BLaER1 treated with 17β-estradiol and CSF1 and Interleukin-3, amounts not matched to agents 10 nM and 100 nM (cell line): ENCODE measurements around the gene INSR.

ENCODE experiments used
- H3K27ac ChIP-seq, 11 experiments: shearing (Covaris generic); formaldehyde crosslinking; 2 replicates each; pipeline ENCODE4 v1.8.1; 2022
- H3K27me3 ChIP-seq, 11 experiments: shearing (Covaris generic); formaldehyde crosslinking; 2 replicates each; pipeline ENCODE4 v1.8.1; 2022
- H3K36me3 ChIP-seq, 11 experiments: shearing (Covaris generic); formaldehyde crosslinking; 2 replicates each; pipeline ENCODE4 v1.8.1; 2022
- H3K4me1 ChIP-seq, 10 experiments: shearing (Covaris generic); formaldehyde crosslinking; 2 replicates each; pipeline ENCODE4 v1.8.1; 2022
- H3K4me2 ChIP-seq, 11 experiments: shearing (Covaris generic); formaldehyde crosslinking; 2 replicates each; pipeline ENCODE4 v1.8.1; 2022
- H3K4me3 ChIP-seq, 10 experiments: shearing (Covaris generic); formaldehyde crosslinking; 2 replicates each; pipeline ENCODE4 v1.8.1; 2022
- H3K9ac ChIP-seq, 11 experiments: shearing (Covaris generic); formaldehyde crosslinking; 2 replicates each; pipeline ENCODE4 v1.8.1; 2022
- H3K9me3 ChIP-seq, 11 experiments: shearing (Covaris generic); formaldehyde crosslinking; replicated peaks in 1 of 11; 2 replicates each; pipeline ENCODE4 v1.8.1; 2022
- H4K20me1 ChIP-seq, 11 experiments: shearing (Covaris generic); formaldehyde crosslinking; 2 replicates each; pipeline ENCODE4 v1.8.1; 2022
- Cebpa-rat ChIP-seq, 11 experiments: shearing (Covaris generic); IDR thresholded peaks; 2 replicates each; pipeline ENCODE4 v1.8.1; 2022

INSR gene

DNA sequence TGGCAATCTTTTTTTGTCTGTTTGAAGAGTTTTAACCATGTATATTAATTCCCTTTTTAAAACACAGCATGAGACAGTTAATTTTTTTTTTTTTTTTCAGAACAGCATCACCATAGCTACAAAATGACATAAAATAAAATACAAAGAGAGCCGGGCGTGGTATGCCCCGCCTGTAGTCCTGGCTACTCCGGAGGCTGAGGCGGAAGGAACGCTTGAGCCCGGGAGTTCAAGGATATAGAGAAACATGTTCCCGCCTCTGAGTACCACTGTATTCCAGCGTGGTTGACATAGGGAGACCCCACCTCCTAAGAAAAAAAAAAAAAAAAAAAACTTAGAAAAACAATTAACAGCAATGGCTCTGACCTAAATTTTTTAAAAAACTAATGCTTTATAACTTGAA is 10.0 kb upstream of the INSR start:
- H3K4me3 ChIP-seq, result no peak overlapping the region
- H3K27ac ChIP-seq, result no peak overlapping the region
- no peak overlapping the region for H3K9ac ChIP-seq
- no peaks in the 10 kb centered on the region for H3K27me3 ChIP-seq
- no peaks in the 10 kb centered on the region for H3K36me3 ChIP-seq
- H3K9me3 ChIP-seq, result no peaks in the 10 kb centered on the region
- no peaks in the 10 kb centered on the region for H4K20me1 ChIP-seq
- TF ChIP-seq Cebpa-rat (IDR thresholded peaks at IDR 0.05), result no peak
- peaks cover 0 to 20% (median 0%) of the 10 kb centered on the region in 10 experiments; a peak in 8 of 20 replicates for H3K4me1 ChIP-seq
- H3K4me2 ChIP-seq, result no peak overlapping the region; a peak in 1 of 22 replicates

GRCh38 chr19:7303470-7303869 is 9.3 kb upstream of the INSR start:
- Histone ChIP-seq H3K36me3 (no peaks in the 10 kb centered on the region), H4K20me1 (no peaks in the 10 kb centered on the region), H3K4me2 (no peak overlapping the region; a peak in 1 of 22 replicates), H3K27ac (no peak overlapping the region), H3K4me1 (peaks cover 0 to 20% (median 0%) of the 10 kb centered on the region in 10 experiments; a peak in 9 of 20 replicates), H3K9me3 (no peaks in the 10 kb centered on the region), H3K27me3 (no peaks in the 10 kb centered on the region), H3K4me3 (no peak overlapping the region), H3K9ac (no peak overlapping the region)
- TF ChIP-seq Cebpa-rat (IDR thresholded peaks at IDR 0.05), result no peak

DNA sequence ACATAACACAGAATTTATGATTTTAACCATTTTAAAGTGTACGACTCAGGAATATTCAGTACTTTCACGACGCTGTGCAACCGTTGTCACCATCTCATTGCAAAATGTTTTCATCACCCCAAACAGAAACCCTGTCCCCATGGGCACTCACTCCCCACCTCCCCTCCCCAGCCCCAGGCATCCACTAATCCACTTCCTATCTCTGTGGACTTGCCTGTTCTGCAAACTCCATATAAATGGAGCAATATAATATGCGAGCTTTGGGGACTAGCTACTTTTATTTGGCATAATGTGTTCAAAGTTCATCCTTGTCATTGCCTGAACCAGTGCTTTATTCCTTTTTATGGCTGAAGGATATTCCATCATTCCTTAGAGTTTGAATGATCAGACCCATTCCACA is 7.3 kb upstream of the INSR start:
- no peaks in the 10 kb centered on the region for H3K9me3 ChIP-seq
- H3K27me3 ChIP-seq, result no peaks in the 10 kb centered on the region
- peaks cover 0 to 15% (median 2%) of the 10 kb centered on the region in 10 experiments; a peak in 9 of 20 replicates for H3K4me1 ChIP-seq
- no peaks in the 10 kb centered on the region for H3K36me3 ChIP-seq
- H3K9ac ChIP-seq, result no peak overlapping the region
- no peak overlapping the region for H3K4me3 ChIP-seq
- H4K20me1 ChIP-seq, result no peaks in the 10 kb centered on the region
- H3K4me2 ChIP-seq, result no peak overlapping the region
- no peak for TF ChIP-seq Cebpa-rat (IDR thresholded peaks at IDR 0.05)
- no peak overlapping the region for H3K27ac ChIP-seq

- Histone ChIP-seq H3K9me3 (no peaks in the 10 kb centered on the region), H3K36me3 (no peaks in the 10 kb centered on the region; a peak in 2 of 22 replicates), H4K20me1 (peaks cover 0 to 11% (median 2%) of the 10 kb centered on the region in 11 experiments; a peak in 7 of 22 replicates), H3K4me3 (no peak overlapping the region), H3K4me1 (peaks cover 9 to 22% (median 16%) of the 10 kb centered on the region in 10 experiments), H3K27ac (no peak overlapping the region), H3K4me2 (no peak overlapping the region), H3K9ac (no peak overlapping the region), H3K27me3 (no peaks in the 10 kb centered on the region)
- TF ChIP-seq Cebpa-rat (IDR thresholded peaks at IDR 0.05), result no peak
Measured at GRCh38 chr19:7297742-7298141, 3.5 kb upstream of the INSR start.

GRCh38 chr19:7295912-7296536 is 1.8 kb upstream of the INSR start:
- no peak for TF ChIP-seq Cebpa-rat (IDR thresholded peaks at IDR 0.05)

GRCh38 chr19:7294558-7295212 is 471 bp upstream of the INSR start:
- H3K4me3 ChIP-seq, result peak overlapping the region; percentile 90 to 100 (median 100)
- H4K20me1 ChIP-seq, result peaks cover 19 to 39% (median 29%) of the 10 kb centered on the region in 11 experiments; a peak in 20 of 22 replicates
- no peak for TF ChIP-seq Cebpa-rat (IDR thresholded peaks at IDR 0.05)
- peak overlapping the region; percentile 58 to 99 (median 98); a peak in 21 of 22 replicates for H3K27ac ChIP-seq
- H3K9ac ChIP-seq, result peak overlapping the region; percentile 79 to 100 (median 99)
- H3K4me2 ChIP-seq, result peak overlapping the region; percentile 72 to 95 (median 83)
- H3K9me3 ChIP-seq, result no peaks in the 10 kb centered on the region
- H3K36me3 ChIP-seq, result peaks cover 0 to 12% (median 0%) of the 10 kb centered on the region in 11 experiments; a peak in 5 of 22 replicates
- peaks cover 32 to 47% (median 43%) of the 10 kb centered on the region in 10 experiments for H3K4me1 ChIP-seq
- no peaks in the 10 kb centered on the region for H3K27me3 ChIP-seq

More at GRCh38 chr19:7295912-7296536, 1.8 kb upstream of the INSR start:
- H3K4me2 ChIP-seq, result peak overlapping the region in 9 of 11 experiments; percentile 72 to 95 (median 83); a peak in 16 of 22 replicates
- peaks cover 0 to 8% (median 0%) of the 10 kb centered on the region in 11 experiments; a peak in 4 of 22 replicates for H3K36me3 ChIP-seq
- peaks cover 19 to 34% (median 30%) of the 10 kb centered on the region in 10 experiments for H3K4me1 ChIP-seq
- H4K20me1 ChIP-seq, result peaks cover 7 to 25% (median 16%) of the 10 kb centered on the region in 11 experiments; a peak in 17 of 22 replicates
- H3K27me3 ChIP-seq, result no peaks in the 10 kb centered on the region
- H3K4me3 ChIP-seq, result no peak overlapping the region
- 0 out of 22 replicates have a peak overlapping the region, but pooled peaks of 1 of the 11 experiments have one; percentile 92 for H3K27ac ChIP-seq
- H3K9ac ChIP-seq, result no peak overlapping the region
- no peaks in the 10 kb centered on the region for H3K9me3 ChIP-seq

GRCh38 chr19:7292950-7293761 is 1.1 kb downstream of the INSR start:
- Histone ChIP-seq H4K20me1 (peaks cover 34 to 54% (median 44%) of the 10 kb centered on the region in 11 experiments; a peak in 21 of 22 replicates), H3K27me3 (no peaks in the 10 kb centered on the region), H3K27ac (peak overlapping the region; percentile 88 to 99 (median 98)), H3K4me2 (peak overlapping the region; percentile 84 to 98 (median 92)), H3K4me1 (peaks cover 48 to 63% (median 58%) of the 10 kb centered on the region in 10 experiments), H3K9ac (peak overlapping the region; percentile 92 to 100 (median 99)), H3K9me3 (no peaks in the 10 kb centered on the region), H3K4me3 (peak overlapping the region; percentile 90 to 100 (median 100)), H3K36me3 (peaks cover 0 to 24% (median 5%) of the 10 kb centered on the region in 11 experiments; a peak in 8 of 22 replicates)
- no peak for TF ChIP-seq Cebpa-rat (IDR thresholded peaks at IDR 0.05)

- Histone ChIP-seq H3K36me3 (peaks cover 0 to 31% (median 8%) of the 10 kb centered on the region in 11 experiments; a peak in 9 of 22 replicates), H3K4me1 (peaks cover 55 to 70% (median 65%) of the 10 kb centered on the region in 10 experiments), H3K4me2 (peak overlapping the region; percentile 84 to 98 (median 92)), H3K27ac (peak overlapping the region in 10 of 11 experiments; percentile 88 to 99 (median 98); a peak in 21 of 22 replicates), H4K20me1 (peaks cover 39 to 61% (median 51%) of the 10 kb centered on the region in 11 experiments; a peak in 21 of 22 replicates), H3K4me3 (peak overlapping the region; percentile 90 to 100 (median 100)), H3K9ac (peak overlapping the region; percentile 92 to 100 (median 99); a peak in 21 of 22 replicates), H3K9me3 (no peaks in the 10 kb centered on the region), H3K27me3 (no peaks in the 10 kb centered on the region)
- peak in 5 of 11 experiments; percentile 15 to 78 (median 37); a peak in 8 of 22 replicates for TF ChIP-seq Cebpa-rat (IDR thresholded peaks at IDR 0.05)
Measured at GRCh38 chr19:7292352-7292949, 1.8 kb downstream of the INSR start.
